ENCODE data around the gene JARID2. TPM values are rescaled to one million over a fixed set of nuclear protein-coding genes. Genes with fewer than 3 reads are reported as not detected.

JARID2 gene
- total and polyA plus RNA-seq, 10 of the 15 experiments (the other 5 are each of a cell fraction or from before 2014, with no cell fraction given), result 4.2 to 21.6 (median 11.7) TPM

- no peak for TF ChIP-seq SPI1 (IDR thresholded peaks at IDR 0.05; ENCODE audit: borderline replicate concordance, insufficient read depth, low read depth, low read length)
- no peak for TF ChIP-seq RFX5 (IDR thresholded peaks at IDR 0.05; ENCODE audit: low read depth, low read length)
- no peak for TF ChIP-seq CHD4 (IDR thresholded peaks at IDR 0.05)
- TF ChIP-seq PKNOX1 (IDR thresholded peaks at IDR 0.05), result peak; percentile 35; the same call in 1 of the 2 replicates
- TF ChIP-seq SREBF1 (IDR thresholded peaks at IDR 0.05; ENCODE audit: low read length), result no peak
- TF ChIP-seq SREBF2 (IDR thresholded peaks at IDR 0.05; ENCODE audit: low read length), result no peak
- no peak for TF ChIP-seq E2F8 (IDR thresholded peaks at IDR 0.05; ENCODE audit: low read depth, partially characterized antibody)
- TF ChIP-seq SRF (IDR thresholded peaks at IDR 0.05; ENCODE audit: low read depth in 2 of 2, low read length in 2 of 2), result no peak
- no peak for TF ChIP-seq RBBP5 (conservative IDR thresholded peaks at IDR 0.05)
- TF ChIP-seq WRNIP1 (IDR thresholded peaks at IDR 0.05; ENCODE audit: borderline replicate concordance, low read depth, low read length), result 0 out of 2 replicates have a peak, but pooled peaks have one; percentile 18
- no peak for TF ChIP-seq USF2 (IDR thresholded peaks at IDR 0.05; ENCODE audit: borderline replicate concordance, low read depth, low read length)
- TF ChIP-seq CBX3 (IDR thresholded peaks at IDR 0.05; ENCODE audit: borderline replicate concordance, low read depth), result no peak
- no peak for TF ChIP-seq ESRRA (IDR thresholded peaks at IDR 0.05; ENCODE audit: low read length)
- no peak for TF ChIP-seq HSF1 (IDR thresholded peaks at IDR 0.05; ENCODE audit: low read depth, low read length)
- peak; percentile 26 for TF ChIP-seq SMAD1 (IDR thresholded peaks at IDR 0.05; ENCODE audit: low read depth, partially characterized antibody)
- TF ChIP-seq ZSCAN29 (IDR thresholded peaks at IDR 0.05), result no peak
- TF ChIP-seq ZNF274 (IDR thresholded peaks at IDR 0.05; ENCODE audit: insufficient read depth, insufficient read length), result no peak
- TF ChIP-seq, protein P1, sequence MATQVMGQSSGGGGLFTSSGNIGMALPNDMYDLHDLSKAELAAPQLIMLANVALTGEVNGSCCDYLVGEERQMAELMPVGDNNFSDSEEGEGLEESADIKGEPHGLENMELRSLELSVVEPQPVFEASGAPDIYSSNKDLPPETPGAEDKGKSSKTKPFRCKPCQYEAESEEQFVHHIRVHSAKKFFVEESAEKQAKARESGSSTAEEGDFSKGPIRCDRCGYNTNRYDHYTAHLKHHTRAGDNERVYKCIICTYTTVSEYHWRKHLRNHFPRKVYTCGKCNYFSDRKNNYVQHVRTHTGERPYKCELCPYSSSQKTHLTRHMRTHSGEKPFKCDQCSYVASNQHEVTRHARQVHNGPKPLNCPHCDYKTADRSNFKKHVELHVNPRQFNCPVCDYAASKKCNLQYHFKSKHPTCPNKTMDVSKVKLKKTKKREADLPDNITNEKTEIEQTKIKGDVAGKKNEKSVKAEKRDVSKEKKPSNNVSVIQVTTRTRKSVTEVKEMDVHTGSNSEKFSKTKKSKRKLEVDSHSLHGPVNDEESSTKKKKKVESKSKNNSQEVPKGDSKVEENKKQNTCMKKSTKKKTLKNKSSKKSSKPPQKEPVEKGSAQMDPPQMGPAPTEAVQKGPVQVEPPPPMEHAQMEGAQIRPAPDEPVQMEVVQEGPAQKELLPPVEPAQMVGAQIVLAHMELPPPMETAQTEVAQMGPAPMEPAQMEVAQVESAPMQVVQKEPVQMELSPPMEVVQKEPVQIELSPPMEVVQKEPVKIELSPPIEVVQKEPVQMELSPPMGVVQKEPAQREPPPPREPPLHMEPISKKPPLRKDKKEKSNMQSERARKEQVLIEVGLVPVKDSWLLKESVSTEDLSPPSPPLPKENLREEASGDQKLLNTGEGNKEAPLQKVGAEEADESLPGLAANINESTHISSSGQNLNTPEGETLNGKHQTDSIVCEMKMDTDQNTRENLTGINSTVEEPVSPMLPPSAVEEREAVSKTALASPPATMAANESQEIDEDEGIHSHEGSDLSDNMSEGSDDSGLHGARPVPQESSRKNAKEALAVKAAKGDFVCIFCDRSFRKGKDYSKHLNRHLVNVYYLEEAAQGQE (IDR thresholded peaks at IDR 0.05; ENCODE audit: low read depth, low read length), result no peak
Measured at GRCh38 chr6:15362274-15363160, 116.6 kb downstream of the JARID2 start (continued).
